ENCODE data around the gene RND2.

Gene RND2

GRCh38 chr17:42985225-42985624, 39.8 kb upstream of the RND2 start:
- Histone ChIP-seq H3K27me3 (ENCODE audit: insufficient read depth, poor library complexity, severe bottlenecking) (no peaks in the 10 kb centered on the region), H3K4me3 (replicated peaks; ENCODE audit: insufficient read depth, low read length) (no peak overlapping the region), H3K27ac (replicated peaks) (peak overlapping the region; percentile 80)
- peak in 1 of 2 experiments; percentile 86 for DNase-seq (ENCODE audit: low read depth in 1 of 2, low spot score in 1 of 2)
- TF ChIP-seq CTCF (IDR thresholded peaks at IDR 0.05; ENCODE audit: insufficient read depth, low read length): no peak
- peak; percentile 100 for TF ChIP-seq SPI1 (IDR thresholded peaks at IDR 0.05; ENCODE audit: borderline replicate concordance, low read depth)
- TF ChIP-seq POLR2AphosphoS5 (IDR thresholded peaks at IDR 0.05; ENCODE audit: low read depth): peak; percentile 19; the same call in 1 of the 2 replicates
- no peak for TF ChIP-seq GABPA (IDR thresholded peaks at IDR 0.05; ENCODE audit: low read depth)
- no peak for TF ChIP-seq REST (IDR thresholded peaks at IDR 0.05; ENCODE audit: insufficient replicate concordance, low read depth)

- H3K4me3 ChIP-seq (replicated peaks; ENCODE audit: insufficient read depth, low read length): no peak overlapping the region
- no peak for DNase-seq (ENCODE audit: low read depth in 1 of 2, low spot score in 1 of 2)
- H3K27me3 ChIP-seq (ENCODE audit: insufficient read depth, poor library complexity, severe bottlenecking): no peaks in the 10 kb centered on the region
- no peak for TF ChIP-seq POLR2AphosphoS5 (IDR thresholded peaks at IDR 0.05; ENCODE audit: low read depth)
- no peak overlapping the region for H3K27ac ChIP-seq (replicated peaks)
Measured at GRCh38 chr17:42989141-42989540, 35.9 kb upstream of the RND2 start.

- H3K4me3 ChIP-seq (replicated peaks; ENCODE audit: insufficient read depth, low read length): no peak overlapping the region
- H3K27ac ChIP-seq (replicated peaks): no peak overlapping the region
- TF ChIP-seq POLR2AphosphoS5 (IDR thresholded peaks at IDR 0.05; ENCODE audit: low read depth) (no peak), CTCF (IDR thresholded peaks at IDR 0.05; ENCODE audit: insufficient read depth, low read length) (no peak), GABPA (IDR thresholded peaks at IDR 0.05; ENCODE audit: low read depth) (no peak), REST (IDR thresholded peaks at IDR 0.05; ENCODE audit: insufficient replicate concordance, low read depth) (no peak), SPI1 (IDR thresholded peaks at IDR 0.05; ENCODE audit: borderline replicate concordance, low read depth) (no peak)
- no peak for DNase-seq (ENCODE audit: low read depth in 1 of 2, low spot score in 1 of 2)
- H3K27me3 ChIP-seq (ENCODE audit: insufficient read depth, poor library complexity, severe bottlenecking): no peaks in the 10 kb centered on the region
Measured at GRCh38 chr17:42989726-42990652, 35.0 kb upstream of the RND2 start.

GRCh38 chr17:42991471-42991870, 33.6 kb upstream of the RND2 start:
- no peak for DNase-seq (ENCODE audit: low read depth in 1 of 2, low spot score in 1 of 2)
- no peak overlapping the region for H3K4me3 ChIP-seq (replicated peaks; ENCODE audit: insufficient read depth, low read length)
- no peak for TF ChIP-seq SPI1 (IDR thresholded peaks at IDR 0.05; ENCODE audit: borderline replicate concordance, low read depth)
- TF ChIP-seq REST (IDR thresholded peaks at IDR 0.05; ENCODE audit: insufficient replicate concordance, low read depth): no peak
- no peak for TF ChIP-seq CTCF (IDR thresholded peaks at IDR 0.05; ENCODE audit: insufficient read depth, low read length)
- TF ChIP-seq GABPA (IDR thresholded peaks at IDR 0.05; ENCODE audit: low read depth): no peak
- no peak for TF ChIP-seq POLR2AphosphoS5 (IDR thresholded peaks at IDR 0.05; ENCODE audit: low read depth)
- H3K27ac ChIP-seq (replicated peaks): no peak overlapping the region
- H3K27me3 ChIP-seq (ENCODE audit: insufficient read depth, poor library complexity, severe bottlenecking): no peaks in the 10 kb centered on the region
